GM20000 (cell line): ENCODE results near the gene SLC5A9.

Experiments used
- DNase-seq: peaks from one replicate; pipeline ENCODE4 v3.0.0; 2012; ENCODE audit warnings: low spot score
- CTCF ChIP-seq: IDR thresholded peaks from 2 replicates; pipeline ENCODE4 v1.5.1; 2012; ENCODE audit warnings: mild to moderate bottlenecking, control low read depth; ENCODE audit errors: extremely low read depth, missing control alignments

The SLC5A9 gene

GRCh38 chr1:48221657-48222056 lies 859 bp upstream of the SLC5A9 start:
- no peak for TF ChIP-seq CTCF
- DNase-seq, result no peak

GRCh38 chr1:48223366-48224240 lies 1.1 kb downstream of the SLC5A9 start:
- TF ChIP-seq CTCF, result no peak

GRCh38 chr1:48224791-48225190 lies 2.3 kb downstream of the SLC5A9 start:
- DNase-seq, result no peak
- no peak for TF ChIP-seq CTCF

More at GRCh38 chr1:48223366-48224240, 1.1 kb downstream of the SLC5A9 start:
- DNase-seq, result no peak

- DNase-seq, result no peak
- no peak for TF ChIP-seq CTCF
Measured at GRCh38 chr1:48225579-48225978, 3.1 kb downstream of the SLC5A9 start.

- TF ChIP-seq CTCF, result no peak
- no peak for DNase-seq
Measured at GRCh38 chr1:48227165-48228013, 4.9 kb downstream of the SLC5A9 start.

- DNase-seq, result no peak
- no peak for TF ChIP-seq CTCF
Measured at GRCh38 chr1:48228156-48228555, 5.6 kb downstream of the SLC5A9 start.

GRCh38 chr1:48229317-48229716 lies 6.8 kb downstream of the SLC5A9 start:
- no peak for TF ChIP-seq CTCF
- no peak for DNase-seq
